Ovary (tissue), 9 donors: ENCODE data around the gene C10orf105. TPM values are rescaled to one million over a fixed set of nuclear protein-coding genes. Genes with fewer than 3 reads are reported as not detected.
A peak's percentile ranks its signal among the peaks of the same experiment; 100 is the strongest.

Source experiments
- DNase-seq, 5 donors: peaks; one replicate each; pipeline ENCODE4 v3.0.0-alpha.2; 2019 to 2020
- H3K27ac ChIP-seq, 2 donors: fragments of 200-600 bp; one replicate each; pipeline versions ENCODE4 v1.5.1 to v1.8.0; 2019 to 2022
- H3K27me3 ChIP-seq: fragments of 200-600 bp; one replicate; pipeline ENCODE4 v1.8.0; 2022
- H3K36me3 ChIP-seq: fragments of 200-600 bp; sonication (generic); one replicate; pipeline ENCODE4 v1.5.1; 2019
- H3K4me1 ChIP-seq: one replicate; pipeline ENCODE4 v1.8.1; 2013; ENCODE audit warnings: mild to moderate bottlenecking, moderate library complexity; ENCODE audit not compliant: insufficient read depth
- H3K4me3 ChIP-seq: fragments of 200-600 bp; sonication (generic); one replicate; pipeline ENCODE4 v1.5.1; 2017
- H3K9me3 ChIP-seq, 2 donors: fragments of 200-600 bp in 1 of 2; sonication (generic) in 1 of 2; one replicate each; pipeline versions ENCODE4 v1.5.1 to v1.8.1; 2013 to 2019; ENCODE audit warnings: mild to moderate bottlenecking in 1 of 2, moderate library complexity in 1 of 2
- CTCF ChIP-seq, 3 donors: fragments of 450-650 bp in 2 of 3; fragments of 200-600 bp in 1 of 3; IDR thresholded peaks; one replicate each; pipeline versions ENCODE4 v1.5.1 to v1.8.0; 2016 to 2022; ENCODE audit warnings: antibody characterized with exemption in 3 of 3, mild to moderate bottlenecking in 1 of 3
- EP300 ChIP-seq: sonication (generic); formaldehyde crosslinking; IDR thresholded peaks from one replicate; pipeline ENCODE4 v1.6.1; 2017; ENCODE audit warnings: antibody characterized with exemption
- POLR2A ChIP-seq: fragments of 450-650 bp; IDR thresholded peaks from one replicate; pipeline ENCODE4 v1.6.1; 2017; ENCODE audit warnings: antibody characterized with exemption, mild to moderate bottlenecking, moderate library complexity
- WGBS, 3 donors: extraction: QIAGEN DNeasy Blood & Tissue Kit in 1 of 3; methylation state at CpG; one replicate each; pipeline versions ENCODE4 v1.1.5 to v1.1.7; 2013 to 2017; 5-methylcytosine and 5-hydroxymethylcytosine counted together
- intact Hi-C, 4 donors: fragments of 100-400 bp; cut with DNase I; formaldehyde crosslinking; loops; one replicate each; pipeline versions ENCODE4 v1.11.0 to v1.15.1; 2022 to 2023
- polyA plus RNA-seq, 2 donors: library from polyadenylated mRNA; stranded (reverse); fragments of 200-250 nt in 1 of 2; fragments of 350-450 nt in 1 of 2; fragmentation: Illumina TruSeq in 1 of 2; extraction: RNeasy Lipid Tissue Mini Kit (QIAGEN cat#74804) in 1 of 2; gene quantifications; one replicate each; pipeline ENCODE4 v1.2.3, GENCODE V29; 2013 to 2014
- total RNA-seq, 7 donors: library from RNA; depleted of rRNA in 2 of 7; stranded (reverse); fragments of >200 nt in 2 of 7; fragmentation: NEBNext Ultra II Directional in 3 of 7; extraction: Animal tissue kit (Norgen Biotek cat#: 25700) in 3 of 7; gene quantifications; one replicate each; pipeline versions ENCODE4 v1.1.0 to v1.2.4, GENCODE V29; 2016 to 2023
- donor health status: DM: no; HTN: no; CAD: no; lungs with moderate emphysema.
- donor health status: DM: no; HTN: no; CAD: no.
- donor health status: Bipolar disorder and iron deficiency.
- donor health status: DM: yes; HTN: yes; CAD: no.
- donor health status: DM: no; HTN: no; CAD: no.
- donor health status: DM: yes; HTN: yes; CAD: no.

C10orf105 gene
- total and polyA plus RNA-seq, 9 donors, result 0.11 to 0.45 (median 0.27) TPM

DNA sequence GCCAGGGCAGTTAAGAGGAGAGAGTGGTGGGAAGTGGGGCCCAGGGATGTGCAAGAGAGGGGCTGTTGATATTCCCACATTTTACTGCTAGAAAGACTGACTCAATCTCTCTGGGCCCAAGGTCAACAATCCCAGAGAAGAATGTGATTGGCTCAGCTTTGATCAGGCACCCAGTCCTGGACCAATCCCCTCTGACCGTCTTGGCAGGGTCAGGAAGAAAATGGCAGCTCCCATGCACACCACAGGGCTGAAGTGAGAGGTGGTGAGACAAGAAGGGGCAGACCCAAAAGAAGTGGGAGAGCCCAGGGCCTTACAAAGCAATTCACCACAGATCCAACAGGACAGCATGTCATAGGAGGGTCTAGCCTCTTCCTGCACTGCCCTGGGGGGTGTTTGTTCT, 3.3 kb upstream of the C10orf105 start:
- H3K36me3 ChIP-seq, result no peaks in the 10 kb centered on the region
- H3K4me1 ChIP-seq, result peaks cover 29% of the 10 kb centered on the region
- H3K27me3 ChIP-seq, result no peaks in the 10 kb centered on the region
- intact Hi-C loops, result no loop called here
- TF ChIP-seq CTCF (IDR thresholded peaks at IDR 0.05) (no peak), EP300 (no peak), POLR2A (no peak)
- H3K9me3 ChIP-seq, result no peaks in the 10 kb centered on the region
- no peak overlapping the region for H3K4me3 ChIP-seq
- DNase-seq, result no peak
- H3K27ac ChIP-seq, result no peak overlapping the region
- 86% methylated on average over 1 of the region's 1 CpG for WGBS, 3 donors

DNA sequence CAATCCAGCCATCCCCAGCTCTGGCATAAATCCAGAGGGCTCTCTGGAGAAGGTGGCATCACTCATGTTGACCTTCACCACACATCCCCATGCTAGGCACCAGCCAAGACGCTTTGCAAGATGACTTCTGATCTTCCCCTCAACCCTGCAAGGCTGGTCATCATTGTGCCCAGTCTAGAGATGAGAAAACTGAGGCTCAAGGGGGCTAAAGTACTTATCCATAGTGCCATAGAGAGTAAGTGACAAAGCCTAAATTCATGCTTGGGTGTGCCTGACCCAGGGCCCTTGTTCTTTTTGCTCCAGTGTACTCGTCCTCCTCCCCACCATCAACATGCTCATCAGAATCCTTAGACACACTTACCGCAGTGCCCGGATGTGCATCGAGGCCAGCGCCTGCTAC, 1.7 kb upstream of the C10orf105 start:
- 96 to 98% (median 97%) methylated on average over 6 of the region's 6 CpGs for WGBS, 3 donors
- Histone ChIP-seq H3K4me3 (no peak overlapping the region), H3K9me3 (no peaks in the 10 kb centered on the region), H3K36me3 (no peaks in the 10 kb centered on the region), H3K27me3 (no peaks in the 10 kb centered on the region), H3K27ac (no peak overlapping the region), H3K4me1 (peaks cover 32% of the 10 kb centered on the region)
- TF ChIP-seq EP300 (no peak), CTCF (IDR thresholded peaks at IDR 0.05) (no peak), POLR2A (no peak)
- intact Hi-C loops, result no loop called here
- DNase-seq, result no peak

DNA sequence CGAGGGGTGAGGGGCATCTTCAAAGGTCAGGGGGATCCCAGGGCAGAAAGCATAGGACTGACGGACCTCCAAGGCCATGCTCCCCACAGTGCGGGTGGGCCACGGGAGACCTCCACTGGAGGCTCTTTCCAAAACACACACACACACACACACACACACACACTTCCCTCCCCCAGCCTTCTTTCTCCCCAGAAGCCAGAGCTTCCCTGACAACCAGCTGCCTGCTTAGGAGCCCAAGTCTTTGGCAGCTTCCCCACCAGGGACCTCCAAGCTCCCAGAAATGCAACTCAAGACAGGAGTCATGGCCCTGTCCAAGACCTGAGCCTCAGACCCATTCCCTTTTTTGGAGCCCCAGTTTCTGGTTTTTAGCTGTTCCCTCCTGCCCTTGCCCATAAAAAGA, 710 bp upstream of the C10orf105 start:
- H3K27me3 ChIP-seq, result no peaks in the 10 kb centered on the region
- H3K4me1 ChIP-seq, result peaks cover 39% of the 10 kb centered on the region
- H3K27ac ChIP-seq, result peak overlapping the region in 1 of 2 donors; percentile 83
- TF ChIP-seq POLR2A (no peak), CTCF (IDR thresholded peaks at IDR 0.05) (no peak), EP300 (no peak)
- no peaks in the 10 kb centered on the region for H3K36me3 ChIP-seq
- intact Hi-C loops, result no loop called here
- H3K9me3 ChIP-seq, result no peaks in the 10 kb centered on the region
- 35 to 51% (median 48%) methylated on average over 4 of the region's 4 CpGs for WGBS, 3 donors
- peak in 1 of 5 donors; percentile 51 for DNase-seq
- H3K4me3 ChIP-seq, result no peak overlapping the region

- Histone ChIP-seq H3K27me3 (no peaks in the 10 kb centered on the region), H3K4me1 (peaks cover 51% of the 10 kb centered on the region), H3K27ac (peak overlapping the region; percentile 55 to 83), H3K9me3 (no peaks in the 10 kb centered on the region), H3K4me3 (no peak overlapping the region), H3K36me3 (no peaks in the 10 kb centered on the region)
- intact Hi-C loops, result no loop called here
- WGBS, 3 donors, result 19 to 33% (median 32%) methylated on average over 7 of the region's 7 CpGs
- TF ChIP-seq CTCF (IDR thresholded peaks at IDR 0.05) (no peak), POLR2A (no peak), EP300 (no peak)
- DNase-seq, result peak; percentile 74 to 87 (median 80)
Observed at GRCh38 chr10:71719042-71719441, 536 bp downstream of the C10orf105 start.
